GM18505 (cell line): Measurements from ENCODE around the gene CDC34.

Experiments used
- ATAC-seq: cut with Tn5 transposase; IDR thresholded peaks from one replicate; pipeline ENCODE4 v1.9.1; 2021; ENCODE audit not compliant: unreplicated experiment
- POLR2A ChIP-seq: IDR thresholded peaks from 4 replicates; pipeline ENCODE4 v1.6.1; 2011; ENCODE audit warnings: borderline replicate concordance; ENCODE audit not compliant: insufficient read depth, insufficient read length; ENCODE audit errors: extremely low read depth

The CDC34 gene

DNA sequence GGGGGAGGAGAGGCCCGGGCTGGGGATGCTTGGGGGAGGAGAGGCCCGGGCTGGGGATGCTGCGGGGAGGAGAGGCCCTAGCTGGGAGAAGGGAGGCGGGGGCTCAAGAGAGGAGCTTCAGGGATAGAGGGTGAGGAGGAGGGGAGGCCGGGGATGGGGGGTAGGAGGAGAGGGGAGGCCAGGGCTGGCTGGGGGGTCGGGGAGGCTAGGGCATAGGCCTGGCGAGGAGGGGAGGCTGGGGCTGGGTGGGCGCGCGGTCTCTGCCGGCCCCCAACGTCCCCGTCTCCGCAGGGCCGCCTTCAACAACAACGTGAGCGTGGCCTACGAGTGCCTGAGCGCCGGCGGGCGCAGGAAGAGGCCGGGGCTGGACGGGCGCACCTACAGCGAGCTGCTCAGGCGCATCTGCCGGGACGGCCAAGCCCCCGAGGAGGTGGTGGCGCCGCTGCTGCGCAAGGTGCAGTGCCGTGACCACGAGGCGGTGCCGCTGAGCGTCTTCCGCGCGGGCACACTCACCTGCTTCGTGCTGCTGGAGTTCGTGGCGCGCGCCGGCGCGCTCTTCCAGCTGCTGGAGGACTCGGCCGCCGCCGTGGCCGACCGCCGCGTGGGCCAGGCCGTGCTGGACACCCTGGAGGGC is 12.8 kb upstream of the CDC34 start:
- TF ChIP-seq POLR2A: no peak
- no peak for ATAC-seq

GRCh38 chr19:519449-519865 is 12.1 kb upstream of the CDC34 start:
- ATAC-seq: no peak
- TF ChIP-seq POLR2A: no peak

DNA sequence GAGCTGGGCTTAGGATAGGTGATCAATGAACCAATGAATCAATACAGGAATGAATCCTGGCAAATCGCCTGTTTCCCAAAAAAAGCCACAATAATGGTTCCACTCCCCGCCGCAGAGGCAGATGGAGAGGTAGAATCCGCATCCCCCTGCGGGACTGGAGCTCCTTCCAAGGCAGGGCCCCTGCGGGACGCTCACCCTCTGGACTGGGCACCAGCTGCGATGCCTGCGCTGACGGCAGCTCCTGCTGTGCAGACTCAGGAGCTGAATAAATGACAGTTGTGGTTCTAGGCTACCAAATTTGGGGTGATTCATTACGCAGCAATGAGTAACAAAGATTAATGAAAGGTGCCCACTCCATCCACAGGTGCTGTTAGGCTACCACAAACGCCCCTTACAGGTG is 8.8 kb upstream of the CDC34 start:
- TF ChIP-seq POLR2A: no peak
- ATAC-seq: no peak

GRCh38 chr19:524062-524674 is 7.4 kb upstream of the CDC34 start:
- ATAC-seq: no peak
- TF ChIP-seq POLR2A: no peak

DNA sequence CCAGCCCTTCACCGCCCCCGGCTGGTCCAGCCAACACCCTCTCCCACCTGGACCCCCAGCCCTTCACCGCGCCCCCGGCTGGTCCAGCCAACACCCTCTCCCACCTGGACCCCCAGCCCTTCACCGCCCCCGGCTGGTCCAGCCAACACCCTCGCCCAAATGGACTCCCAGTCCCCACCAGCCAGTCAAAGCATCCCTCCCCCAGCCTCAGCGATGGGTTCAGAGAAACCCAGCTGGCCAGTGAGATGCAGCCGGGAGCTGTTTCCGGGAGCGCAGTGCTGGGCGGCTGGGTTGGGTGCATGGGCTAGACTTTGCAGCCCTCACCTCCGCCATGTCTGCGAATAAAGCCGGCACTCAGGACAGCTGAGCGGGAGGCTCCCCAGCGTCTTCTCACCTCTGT is 6.5 kb upstream of the CDC34 start:
- TF ChIP-seq POLR2A: no peak
- no peak for ATAC-seq

DNA sequence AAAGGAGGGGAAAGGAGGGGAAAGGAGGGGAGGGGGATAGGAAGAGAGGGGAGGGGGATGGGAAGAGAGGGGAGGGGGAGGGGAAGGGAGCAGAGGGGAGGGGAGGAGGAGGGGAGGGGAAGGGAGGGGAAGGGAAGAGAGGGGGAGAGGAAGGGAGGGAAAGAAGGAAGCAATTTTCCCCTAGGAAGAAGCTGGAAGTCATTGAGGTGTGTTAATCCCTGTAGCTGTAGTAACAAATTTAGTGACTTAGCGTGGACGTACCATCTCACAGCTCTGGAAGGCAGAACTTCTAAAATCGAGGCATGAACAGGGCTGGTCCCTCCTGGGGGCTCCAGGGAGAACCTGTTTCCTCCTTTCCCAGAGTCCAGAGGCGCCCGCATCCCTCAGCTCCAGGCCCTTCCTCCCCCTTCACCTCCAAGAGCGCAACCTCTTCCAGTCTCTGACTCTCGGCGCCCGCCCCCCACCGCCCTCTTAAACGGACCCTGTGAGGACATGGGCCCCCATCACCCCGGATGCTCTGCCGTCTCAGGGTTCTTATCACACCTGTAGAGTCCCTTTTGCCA is 5.6 kb upstream of the CDC34 start:
- no peak for ATAC-seq

GRCh38 chr19:530134-531008 is 1.2 kb upstream of the CDC34 start:
- no peak for ATAC-seq
- TF ChIP-seq POLR2A: no peak

More for the DNA sequence above, 5.6 kb upstream of the CDC34 start:
- no peak for TF ChIP-seq POLR2A

DNA sequence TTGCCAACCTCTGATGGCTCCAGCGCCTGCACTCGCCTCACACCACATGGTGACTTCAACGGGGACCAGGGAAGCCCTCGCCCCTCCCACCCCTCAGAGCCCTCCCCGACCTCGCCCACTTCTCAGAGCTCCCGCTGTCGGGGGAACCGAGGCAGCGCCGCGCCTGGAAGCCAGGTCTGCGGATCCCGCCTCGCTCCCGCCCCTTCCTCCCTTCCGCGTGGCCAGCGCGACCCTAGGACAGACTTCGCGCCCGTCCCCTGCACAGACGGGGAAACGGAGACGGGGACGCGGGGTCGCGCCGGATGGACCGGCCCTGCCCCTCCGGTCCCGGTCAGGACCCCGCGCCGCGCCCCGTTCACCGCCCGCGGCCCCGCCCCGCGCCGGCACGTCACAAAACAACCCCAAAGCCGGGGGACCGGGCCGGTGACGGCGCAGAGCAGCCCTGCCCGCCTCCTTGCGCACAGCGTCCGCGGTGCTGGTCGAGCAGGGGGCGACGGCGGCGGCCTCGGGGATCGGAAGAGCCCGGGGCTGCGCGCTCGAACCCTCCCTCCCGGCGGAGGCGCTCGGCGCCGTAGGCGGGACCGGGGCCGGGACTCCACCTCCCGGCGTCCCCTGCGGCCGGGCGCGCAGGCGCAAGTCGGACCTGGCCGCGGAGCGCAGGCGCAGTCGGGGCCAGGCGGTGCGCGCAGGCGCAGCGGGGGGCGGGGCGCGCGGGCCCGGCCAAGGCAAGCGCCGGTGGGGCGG is 379 bp upstream of the CDC34 start:
- peak; percentile 72 for ATAC-seq
- TF ChIP-seq POLR2A: peak; percentile 84

- TF ChIP-seq POLR2A: no peak
Measured at GRCh38 chr19:532561-533363, 1.2 kb downstream of the CDC34 start.

GRCh38 chr19:533364-534058 is 2.0 kb downstream of the CDC34 start:
- no peak for ATAC-seq
- no peak for TF ChIP-seq POLR2A

More at GRCh38 chr19:532561-533363, 1.2 kb downstream of the CDC34 start:
- no peak for ATAC-seq

DNA sequence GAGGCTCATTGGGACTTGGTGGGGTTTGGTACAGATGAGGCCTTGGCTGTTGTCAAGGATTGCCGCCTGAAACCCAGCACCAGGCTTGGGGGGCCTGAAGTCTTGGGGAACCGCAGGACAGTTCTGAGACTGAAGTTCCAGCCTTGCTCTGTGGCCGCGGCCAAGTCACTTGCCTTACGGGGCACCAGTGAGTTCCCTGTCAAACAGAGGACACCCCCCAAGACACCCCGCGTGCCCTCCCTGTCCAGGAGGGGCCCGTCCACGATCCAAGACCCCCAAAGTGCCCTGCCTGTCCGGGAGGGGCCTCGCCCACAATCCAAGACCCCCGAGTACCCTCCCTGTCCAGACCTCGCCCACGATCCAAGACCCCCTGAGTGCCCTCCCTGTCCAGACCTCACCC is 2.5 kb downstream of the CDC34 start:
- ATAC-seq: no peak
- no peak for TF ChIP-seq POLR2A
